SIG-M5 (cell line): Measurements from ENCODE around the gene DEFB132.

ENCODE experiments used
- DNase-seq: peaks from one replicate; lab custom pipeline; 2025; lab: John Stamatoyannopoulos, UW

Gene DEFB132

DNA sequence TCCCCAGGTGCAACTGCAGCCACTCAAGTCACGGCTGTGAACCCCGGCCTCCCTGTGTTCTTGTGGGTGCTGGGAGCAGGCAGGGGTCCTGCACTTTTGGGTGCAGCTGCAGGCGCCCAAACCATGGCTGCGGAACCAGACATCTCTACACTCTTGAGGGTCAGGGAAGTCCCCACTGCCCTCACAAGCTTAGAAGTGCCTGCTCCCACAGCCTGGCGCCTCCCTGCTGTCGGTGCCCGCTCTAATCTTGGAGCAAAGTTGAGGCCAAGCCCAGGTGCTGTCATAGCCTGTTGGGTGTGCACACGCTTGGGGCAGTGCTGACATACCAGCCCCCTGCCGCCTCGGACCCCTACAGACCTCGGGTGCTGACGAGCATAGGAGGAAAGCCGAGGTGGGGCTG lies 6.2 kb downstream of the DEFB132 start:
- DNase-seq: no peak

DNA sequence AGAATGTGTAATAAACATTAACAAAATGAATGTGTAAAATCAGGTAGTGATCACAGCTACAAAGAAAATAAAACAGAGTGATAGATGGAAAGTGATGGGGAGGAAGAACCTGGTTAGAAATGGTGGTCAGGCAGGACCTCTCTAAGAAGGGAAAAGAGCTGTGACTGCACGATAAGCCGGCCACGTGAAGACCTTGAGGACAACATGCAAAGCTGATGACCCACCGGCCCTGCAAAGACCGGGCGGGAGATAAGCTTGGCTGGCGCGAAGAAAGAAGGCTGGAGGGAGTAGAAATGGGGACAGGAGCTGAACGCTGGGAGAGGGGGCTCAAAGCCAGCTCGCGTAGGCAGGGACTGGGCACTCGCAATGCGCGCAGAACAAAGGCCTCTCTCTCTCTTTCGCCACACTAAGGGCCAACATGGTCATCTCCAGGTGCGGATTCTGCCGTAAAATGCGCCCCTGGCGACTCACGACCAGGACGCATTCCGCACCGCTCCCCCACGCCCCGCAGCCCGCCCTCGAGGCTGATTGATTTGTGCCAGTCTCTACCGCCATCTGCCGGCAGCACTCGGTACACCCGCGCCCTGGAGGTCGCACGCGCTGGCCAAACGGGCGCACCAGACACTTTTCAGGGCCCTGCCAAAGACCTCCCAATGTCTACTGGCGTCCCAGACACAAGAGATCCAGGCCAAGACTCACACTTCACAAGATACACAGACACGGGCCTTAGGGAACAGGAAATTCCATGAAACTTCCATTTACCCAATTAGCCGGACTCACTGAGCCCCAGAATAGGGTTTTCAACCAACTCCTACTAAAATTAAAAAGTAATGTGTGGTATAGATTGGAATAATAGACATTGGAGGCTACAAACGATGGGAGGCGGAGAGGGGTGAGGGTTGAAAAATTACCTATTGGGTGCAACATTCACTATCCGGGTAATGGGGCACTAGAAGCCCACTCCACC lies 9.4 kb downstream of the DEFB132 start:
- DNase-seq: no peak

DNA sequence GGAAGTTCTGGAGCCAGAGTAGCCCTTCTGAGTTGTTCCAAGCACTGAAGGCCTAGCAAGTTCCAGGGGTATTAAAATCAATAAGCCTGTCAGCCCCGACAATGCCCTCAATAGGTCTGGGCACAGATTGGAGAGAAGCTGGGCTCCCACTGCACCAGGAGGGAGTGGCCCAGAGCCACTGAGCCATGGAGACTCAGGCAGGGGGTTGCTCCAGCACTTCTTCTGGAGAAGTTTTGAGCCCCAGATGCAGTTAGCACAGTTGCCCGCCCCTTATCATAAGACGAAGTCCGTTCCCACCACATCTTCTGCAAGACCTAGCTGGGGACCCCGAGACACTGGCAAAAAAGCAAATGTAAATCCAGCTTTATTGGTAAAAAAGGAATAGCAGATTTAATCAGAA lies 13.0 kb downstream of the DEFB132 start:
- DNase-seq: no peak

DNA sequence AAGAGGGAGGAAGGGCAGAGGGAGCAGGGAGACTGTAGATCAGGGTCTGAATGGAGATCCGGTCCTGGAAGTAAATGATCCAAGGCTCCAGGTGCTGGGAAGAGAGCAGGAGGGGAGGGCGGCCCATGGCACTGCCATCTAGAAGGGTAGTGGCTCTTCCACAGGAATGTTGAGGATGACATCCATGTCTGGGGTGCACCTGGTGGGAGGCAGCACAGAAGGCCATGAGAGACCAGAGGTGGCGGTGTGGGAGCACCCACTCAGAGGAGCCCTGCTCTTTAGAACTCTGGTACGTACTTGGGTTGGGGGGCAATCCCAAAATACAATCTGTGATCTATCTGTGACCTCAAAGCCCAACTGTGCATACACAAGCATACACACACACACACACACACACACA lies 13.5 kb downstream of the DEFB132 start:
- DNase-seq: no peak

DNA sequence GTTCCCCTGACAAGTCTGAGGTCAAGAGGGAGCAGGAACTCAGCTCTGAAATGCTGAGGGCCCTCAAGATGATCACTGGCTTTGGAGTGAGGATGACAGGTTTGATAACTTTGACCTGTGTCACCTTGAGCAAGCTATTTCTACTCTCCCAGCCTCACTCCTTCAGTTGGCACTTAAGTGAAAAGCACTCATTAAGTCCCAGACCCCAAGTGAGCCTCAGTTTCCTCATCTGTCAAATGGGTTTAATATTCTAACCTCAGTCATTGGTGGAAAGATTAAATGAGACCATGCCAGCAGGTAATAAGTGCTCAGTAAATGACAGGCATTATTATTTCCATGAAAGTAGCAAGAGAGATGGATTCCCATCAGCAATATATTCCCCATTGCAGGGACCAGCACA lies 14.0 kb downstream of the DEFB132 start:
- DNase-seq: no peak

DNA sequence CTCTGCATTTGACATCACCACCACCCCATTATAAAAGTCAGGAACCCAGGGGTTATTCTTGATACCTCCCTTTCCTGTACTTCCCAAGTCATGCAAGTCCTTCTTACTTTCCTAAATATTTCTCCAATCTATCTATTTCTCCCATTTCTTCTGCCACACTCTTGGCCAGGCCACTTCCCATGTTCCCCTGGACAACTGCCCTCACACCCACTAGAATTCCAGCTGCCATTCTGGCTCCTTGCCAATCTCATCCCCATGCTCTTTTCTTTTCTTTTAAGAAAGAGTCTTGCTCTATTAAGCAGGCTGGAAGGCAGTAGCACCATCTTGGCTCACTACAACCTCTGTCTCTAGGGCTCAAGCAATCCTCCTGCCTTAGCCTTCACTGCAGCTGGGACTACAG lies 15.2 kb downstream of the DEFB132 start:
- DNase-seq: no peak

DNA sequence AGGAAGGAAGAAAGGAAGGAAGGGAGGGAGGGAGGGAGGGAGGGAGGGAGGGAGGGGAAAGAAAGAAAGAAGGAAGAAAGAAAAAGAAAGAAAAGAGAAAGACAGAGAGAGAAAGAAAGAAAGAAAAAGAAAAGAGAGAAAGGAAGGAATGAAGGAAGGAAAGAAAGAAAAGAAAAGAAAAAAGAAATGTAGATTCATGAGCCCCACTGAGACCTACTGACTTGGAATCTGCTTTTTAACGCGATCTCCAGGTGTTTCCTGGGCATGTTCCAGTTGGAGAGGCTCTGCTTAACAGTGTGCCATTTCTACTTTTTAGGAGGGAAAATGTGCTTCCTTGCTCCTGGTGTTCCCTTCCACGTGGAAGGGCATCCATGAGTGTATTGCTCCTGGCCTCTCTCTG lies 16.4 kb downstream of the DEFB132 start:
- DNase-seq: no peak

DNA sequence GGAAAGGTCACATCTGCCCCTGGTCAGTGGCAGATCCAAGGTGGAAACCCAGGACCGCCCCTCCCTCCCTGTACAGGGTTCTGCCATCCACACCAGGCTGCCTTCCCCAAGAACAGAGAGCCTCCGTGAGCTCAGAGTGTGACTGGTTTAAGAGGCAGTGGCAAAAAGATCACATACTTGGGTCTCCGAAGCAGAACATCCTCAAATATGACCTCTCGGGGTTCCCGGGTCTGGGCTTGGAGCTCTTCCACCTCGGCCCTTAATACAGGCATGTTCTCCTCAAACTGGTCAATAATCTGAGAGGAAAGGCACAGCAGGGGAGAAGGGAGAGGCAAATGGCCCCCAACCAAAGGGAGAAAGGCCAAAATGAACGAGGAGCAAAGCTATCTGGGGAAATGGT lies 18.3 kb downstream of the DEFB132 start:
- DNase-seq: no peak

DNA sequence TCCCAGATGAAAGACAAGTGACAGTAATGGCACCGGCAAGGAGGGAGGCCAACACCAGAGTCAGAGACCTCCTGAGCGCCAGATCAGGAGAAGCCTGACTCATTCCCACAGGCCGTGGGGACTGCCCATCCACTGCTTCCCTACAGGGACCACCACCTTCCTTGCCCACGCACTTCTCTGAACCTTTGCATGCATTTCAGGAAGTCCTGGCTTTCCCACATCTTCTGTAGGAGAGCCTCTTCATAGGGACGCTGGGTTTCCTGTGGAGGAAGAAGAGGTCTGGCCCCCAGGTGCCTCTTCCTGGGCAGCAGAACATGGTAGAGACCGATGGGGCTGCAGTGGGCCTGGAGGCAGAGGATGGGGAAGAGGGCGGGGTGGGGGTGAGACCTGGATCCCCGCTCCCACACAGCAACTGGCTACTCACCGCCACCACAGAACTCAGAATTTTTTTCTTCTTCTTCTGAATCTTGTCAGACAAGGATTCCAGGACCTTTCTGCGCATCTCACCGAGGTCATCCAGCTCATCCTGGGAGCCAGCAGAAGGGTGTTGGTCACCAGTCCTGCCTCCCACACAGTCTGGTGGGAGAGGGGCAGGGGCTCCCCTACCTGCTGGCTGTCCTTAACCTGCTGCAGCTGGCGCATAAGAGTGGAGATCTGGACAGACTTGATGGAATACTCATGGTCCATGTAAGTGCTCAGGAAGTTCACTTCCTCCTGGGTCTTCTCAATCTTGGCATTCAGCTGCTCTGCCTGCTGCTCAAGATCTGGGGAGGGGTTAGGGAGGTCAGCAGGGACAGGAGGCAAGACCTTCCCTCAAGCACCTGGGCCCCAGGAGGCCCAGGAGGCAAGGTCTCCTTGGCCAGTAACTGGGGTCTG lies 19.3 kb downstream of the DEFB132 start:
- no peak for DNase-seq

DNA sequence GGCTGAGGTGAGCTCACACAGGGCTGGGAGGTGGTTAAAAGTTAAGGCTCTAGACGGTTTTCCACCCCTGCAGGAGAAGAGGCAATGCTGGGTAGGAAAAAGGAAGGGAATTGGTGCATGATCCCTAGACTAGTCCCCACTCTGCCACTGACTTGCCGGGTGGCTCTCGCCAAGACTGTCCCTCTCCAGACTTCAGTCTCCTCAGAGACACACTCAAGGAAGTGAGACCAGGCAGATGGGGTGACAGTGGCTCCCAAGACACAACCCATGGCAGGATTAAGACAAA lies 19.9 kb downstream of the DEFB132 start:
- no peak for DNase-seq

DNA sequence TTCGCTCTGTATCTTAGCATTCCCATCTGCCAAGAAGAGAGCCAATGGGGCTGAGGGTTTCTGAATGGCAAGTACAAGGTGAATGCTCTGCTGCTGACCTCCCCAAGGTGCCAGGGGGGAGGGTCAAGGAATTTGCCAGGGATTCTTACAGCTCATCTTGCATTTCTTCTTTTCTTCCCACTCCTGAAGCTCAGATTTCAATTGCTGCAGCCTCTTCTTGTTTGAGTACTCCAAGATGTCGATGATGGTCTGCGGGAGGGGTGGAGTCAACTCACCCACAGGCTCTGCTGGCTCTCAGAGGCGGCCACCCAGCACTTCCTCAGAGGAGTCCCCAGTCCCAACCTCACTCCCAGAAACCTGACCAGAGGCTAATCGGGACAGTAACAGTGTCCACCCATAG lies 20.7 kb downstream of the DEFB132 start:
- no peak for DNase-seq

DNA sequence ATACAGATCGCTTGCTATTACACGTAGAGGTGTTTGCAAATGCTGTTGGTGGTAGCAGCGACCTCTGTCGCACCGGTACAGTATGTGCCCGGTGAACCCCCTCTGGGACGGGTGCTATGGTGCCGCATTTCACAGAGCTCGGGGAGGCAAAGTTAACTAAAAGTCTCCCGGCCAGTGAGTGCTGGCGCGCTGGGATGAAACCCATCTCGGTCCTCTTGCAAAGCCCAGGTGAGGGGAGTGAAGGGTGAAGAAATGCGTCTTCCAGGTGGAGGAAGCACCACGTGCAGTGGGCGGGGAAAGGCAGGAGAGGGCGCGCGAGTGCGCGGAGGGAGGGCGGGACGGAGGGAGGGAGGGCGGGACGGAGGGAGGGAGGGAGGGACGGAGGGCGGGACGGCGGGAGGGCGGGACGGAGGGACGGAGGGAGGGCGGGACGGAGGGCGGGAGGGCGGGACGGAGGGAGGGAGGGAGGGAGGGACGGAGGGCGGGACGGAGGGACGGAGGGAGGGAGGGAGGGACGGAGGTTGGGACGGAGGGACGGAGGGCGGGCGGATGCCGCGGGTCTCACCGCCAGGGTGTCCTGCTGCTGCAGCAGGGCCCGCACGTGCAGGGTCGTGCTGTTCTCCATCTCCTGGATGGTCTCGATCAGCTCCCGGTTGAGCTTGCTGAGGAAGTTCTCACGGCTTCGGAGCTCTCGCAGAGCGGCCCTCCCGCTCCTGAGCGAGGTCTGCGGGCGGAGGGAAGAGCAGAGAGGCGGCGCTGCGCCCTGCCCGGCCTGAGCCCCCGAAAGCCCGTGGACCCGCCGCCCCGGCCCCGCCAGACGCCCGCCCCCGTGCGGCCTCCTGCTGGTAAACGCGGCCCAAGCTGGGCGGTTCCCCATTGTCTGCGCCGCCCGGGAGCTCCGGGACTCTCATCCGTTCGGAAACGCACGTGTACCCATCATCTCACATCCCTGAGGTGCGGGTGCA lies 21.4 kb downstream of the DEFB132 start:
- no peak for DNase-seq

DNA sequence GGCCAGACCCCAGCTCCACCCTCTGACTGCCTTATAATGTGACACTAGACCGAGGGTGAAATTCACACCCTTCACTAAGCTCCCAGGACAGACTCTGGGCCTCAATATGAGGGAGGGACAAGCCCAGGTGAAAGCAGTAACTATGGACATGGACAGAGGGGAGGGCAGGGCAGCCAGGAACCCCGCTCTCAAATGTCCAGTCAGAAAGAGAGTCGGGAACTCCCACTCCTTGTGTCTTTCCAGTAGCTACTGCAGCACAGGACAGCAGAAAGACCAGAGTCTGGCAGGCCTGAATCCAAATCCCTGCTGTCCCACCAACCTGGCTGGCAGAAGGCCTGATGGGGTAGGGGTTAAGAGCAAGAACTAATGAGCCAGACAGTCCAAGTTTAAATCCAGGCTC lies 26.6 kb downstream of the DEFB132 start:
- DNase-seq: no peak

DNA sequence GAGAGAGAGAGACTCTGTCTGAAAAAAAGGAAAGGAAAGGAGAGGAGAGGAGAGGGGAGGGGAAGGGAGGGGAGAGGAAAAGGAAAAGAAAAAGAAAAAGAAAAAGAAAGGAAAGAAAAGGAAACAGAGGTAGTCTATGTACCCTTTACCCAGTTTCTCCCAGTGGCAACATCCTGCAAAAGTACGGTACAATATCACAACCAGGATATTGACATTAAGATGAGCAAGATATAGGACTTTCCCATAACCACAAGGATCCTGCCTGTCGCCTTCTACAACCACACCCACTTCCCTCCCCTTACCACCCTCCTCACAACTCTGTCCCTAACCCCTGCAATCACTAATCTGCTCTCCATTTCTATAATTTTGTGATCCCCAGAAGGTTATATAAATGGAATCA lies 29.0 kb downstream of the DEFB132 start:
- no peak for DNase-seq

DNA sequence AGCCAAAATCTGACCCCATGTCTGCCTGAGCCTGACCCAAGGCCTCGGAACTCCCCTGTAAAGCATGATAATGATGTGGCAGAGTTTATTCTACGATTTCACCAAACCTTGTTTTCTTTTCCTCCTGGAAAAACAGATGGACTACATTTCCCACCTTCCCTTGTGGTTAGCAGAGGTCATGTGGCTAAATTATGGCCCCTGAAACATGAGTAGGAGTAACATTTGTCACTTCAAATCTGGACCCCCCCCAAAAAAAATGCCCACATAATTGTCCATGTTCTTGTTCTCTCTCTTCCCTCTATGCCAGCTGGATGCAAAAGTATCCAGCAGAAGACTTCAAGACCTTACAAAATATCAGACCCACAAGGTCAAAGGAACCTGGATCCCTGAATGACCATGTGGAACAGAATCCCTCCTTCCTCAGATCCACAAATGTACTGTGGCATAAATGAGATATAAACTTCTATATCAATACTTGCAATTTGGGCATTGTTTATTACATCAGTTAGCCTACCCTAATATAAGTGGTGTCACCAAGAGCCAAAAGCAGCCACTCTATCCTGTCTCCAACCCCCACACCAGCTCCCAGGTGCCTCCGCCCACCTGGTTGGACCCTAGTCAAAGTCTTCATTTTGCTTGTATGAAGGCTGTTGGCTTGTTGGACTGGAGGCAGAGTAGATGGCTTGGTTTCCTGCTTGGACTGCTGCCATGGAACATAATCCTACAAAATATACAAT lies 31.6 kb downstream of the DEFB132 start:
- DNase-seq: no peak

DNA sequence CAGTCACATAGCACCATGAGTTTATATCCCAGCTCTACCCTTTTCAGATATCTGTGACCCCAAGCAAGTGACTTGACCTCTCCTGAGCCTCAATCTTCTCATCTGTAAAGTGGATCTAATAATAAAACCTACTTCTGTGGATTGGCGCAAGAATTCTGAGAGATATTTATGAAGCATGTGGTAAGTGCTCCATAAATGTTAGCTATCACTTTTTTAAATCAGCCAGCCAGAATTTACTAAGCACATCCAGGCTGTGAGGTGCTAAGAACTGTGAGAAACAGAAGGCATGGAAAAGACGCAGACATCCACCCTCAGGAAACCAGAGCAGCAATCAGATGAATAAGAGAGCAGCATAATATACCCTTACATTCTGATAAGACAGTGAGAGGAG lies 32.2 kb downstream of the DEFB132 start:
- no peak for DNase-seq

DNA sequence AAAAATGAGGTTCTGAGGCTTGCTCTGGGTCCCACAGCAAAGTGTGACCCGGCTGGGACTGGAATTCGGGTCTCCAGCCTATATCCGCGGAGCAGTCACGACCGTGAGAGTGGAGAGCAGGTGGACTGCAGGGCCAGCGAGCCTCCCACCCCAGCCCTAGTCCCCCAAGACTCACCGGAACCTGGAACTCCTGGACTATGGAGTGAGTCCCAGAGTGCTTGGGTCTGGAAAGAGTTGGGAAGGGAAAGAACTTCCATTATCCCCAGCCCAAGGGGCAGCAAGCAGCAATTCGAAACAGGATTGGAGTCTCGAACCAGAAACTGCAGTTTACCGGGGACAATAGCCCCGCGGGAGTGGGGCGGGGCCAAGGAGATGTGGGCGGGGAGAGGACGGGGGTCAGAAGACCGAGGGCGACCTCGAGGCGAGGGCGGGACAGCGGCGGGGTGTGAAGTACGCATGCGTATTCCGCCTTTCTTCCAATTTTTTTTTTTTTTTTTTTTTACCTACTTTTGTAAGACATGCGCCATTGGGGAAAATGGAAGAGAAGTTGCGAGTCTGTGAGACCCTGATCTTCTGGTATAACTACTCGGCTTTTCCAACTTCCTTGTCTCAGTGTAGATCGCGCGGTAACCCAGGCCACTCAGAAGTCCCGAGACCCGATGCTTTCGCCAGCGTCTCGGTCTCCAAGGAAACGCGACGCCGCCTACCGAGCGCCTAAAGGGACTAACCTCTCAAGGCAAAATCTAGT lies 32.7 kb downstream of the DEFB132 start, which contains the start of gene C20orf96:
Gene C20orf96 (minus strand): TSS at position 667 of the 748 bp plus-strand sequence. CDS start 140 bp downstream, at position 527.
- peak; percentile 70 for DNase-seq

DNA sequence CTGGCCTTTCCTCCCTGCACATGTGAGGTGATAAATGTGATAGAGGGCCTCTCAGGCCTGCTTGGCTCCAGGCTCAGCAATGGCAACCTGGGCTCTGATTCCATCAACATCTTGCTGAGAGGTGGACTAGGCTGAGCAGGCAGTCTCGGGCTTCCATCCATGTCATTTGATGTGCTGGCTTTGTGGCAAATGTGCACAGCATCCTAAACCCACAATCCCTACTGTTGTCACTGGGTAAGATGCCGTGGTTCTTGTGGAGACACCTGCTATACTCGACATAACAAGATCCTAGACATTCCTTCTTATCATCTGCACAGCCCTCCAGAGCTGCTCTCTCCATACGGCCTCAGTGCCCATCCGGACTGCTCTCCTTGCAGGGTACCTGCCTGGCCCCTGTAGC lies 37.1 kb downstream of the DEFB132 start:
- no peak for DNase-seq

DNA sequence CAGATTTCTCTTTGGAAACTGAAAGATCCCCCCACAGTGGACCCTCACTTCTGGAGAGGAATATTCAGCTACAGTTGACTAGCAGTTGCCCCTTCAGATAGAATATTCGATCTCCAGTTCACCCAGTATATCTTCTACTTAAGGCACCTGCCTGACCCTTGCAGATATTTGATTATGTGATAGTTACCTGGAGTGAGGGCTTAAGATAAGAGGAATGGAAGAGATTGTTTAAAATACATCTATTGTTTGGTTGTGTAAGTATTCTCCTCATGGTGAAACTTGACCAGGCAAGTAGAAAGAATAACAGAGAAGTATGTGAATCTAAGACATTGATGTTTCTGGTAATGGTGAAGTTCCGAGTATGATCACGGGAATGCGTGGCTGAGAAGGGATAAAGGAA lies 38.3 kb downstream of the DEFB132 start:
- no peak for DNase-seq

DNA sequence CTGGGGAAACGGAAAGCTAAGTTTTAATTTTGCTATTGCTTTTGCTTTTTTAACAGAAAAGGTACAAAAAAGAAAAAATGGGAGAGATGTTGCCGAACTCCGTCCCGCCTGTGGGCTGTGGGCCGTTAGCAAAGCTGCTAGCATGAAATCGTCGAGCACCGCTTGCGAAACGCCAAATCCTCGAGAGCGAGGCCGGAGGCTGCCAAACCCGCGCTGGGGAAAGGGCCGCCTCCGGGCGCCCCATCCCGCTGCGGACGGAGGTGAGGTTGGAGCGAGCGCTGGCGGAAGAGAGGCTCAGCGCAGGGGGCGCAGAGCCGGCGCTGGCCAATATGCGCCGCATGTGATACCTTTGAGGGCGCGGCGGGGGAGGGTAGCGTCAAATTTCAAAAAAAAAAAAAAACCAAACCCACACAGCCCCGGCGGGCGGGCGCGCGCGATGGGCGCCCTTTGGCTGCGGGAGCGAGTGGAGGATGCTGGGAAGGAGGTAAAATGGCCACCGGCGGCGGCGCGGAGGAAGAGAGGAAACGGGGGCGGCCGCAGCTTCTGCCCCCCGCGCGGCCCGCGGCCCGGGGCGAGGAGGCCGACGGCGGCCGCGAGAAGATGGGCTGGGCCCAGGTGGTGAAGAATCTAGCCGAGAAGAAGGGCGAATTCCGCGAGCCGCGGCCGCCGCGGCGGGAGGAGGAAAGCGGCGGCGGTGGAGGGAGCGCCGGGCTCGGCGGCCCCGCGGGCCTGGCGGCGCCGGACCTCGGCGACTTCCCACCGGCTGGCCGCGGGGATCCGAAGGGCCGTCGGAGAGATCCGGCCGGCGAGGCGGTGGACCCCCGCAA lies 39.8 kb downstream of the DEFB132 start, which contains the start of gene ZCCHC3:
Gene ZCCHC3 (plus strand): TSS at position 473 of the 827 bp plus-strand sequence. CDS start 17 bp downstream, at position 490.
- peak; percentile 72 for DNase-seq
